Stimulated activated CD8-positive, alpha-beta memory T cell treated with anti-CD3 and anti-CD28 coated beads, Interleukin-15, amount 100 ng/mL, for 24 hours (primary cell): Measurements from ENCODE around the gene C19orf81.

Source experiments
- DNase-seq: peaks from one replicate; pipeline ENCODE4 v3.0.0-alpha.2; 2020; ENCODE audit warnings: low read depth

C19orf81 gene

GRCh38 chr19:50629801-50630200, 19.4 kb upstream of the C19orf81 start:
- DNase-seq, result no peak

- no peak for DNase-seq
These were observed 17.0 kb upstream of the C19orf81 start for GRCh38 chr19:50632151-50632835.

GRCh38 chr19:50633359-50633758, 15.9 kb upstream of the C19orf81 start:
- no peak for DNase-seq

- DNase-seq, result no peak
These were observed 15.3 kb upstream of the C19orf81 start for GRCh38 chr19:50633973-50634372.

- DNase-seq, result no peak
These were observed 12.7 kb upstream of the C19orf81 start for GRCh38 chr19:50636317-50637085.

- DNase-seq, result no peak
These were observed 10.6 kb upstream of the C19orf81 start for GRCh38 chr19:50638600-50638999.

- DNase-seq, result no peak
These were observed 9.8 kb upstream of the C19orf81 start, which contains the start of gene SYT3 for GRCh38 chr19:50639121-50640112. Gene SYT3 (minus strand): TSS chr19:50639881. CDS start chr19:50637411, 2,470 bp downstream.

GRCh38 chr19:50640368-50640767, 8.9 kb upstream of the C19orf81 start:
- no peak for DNase-seq

- DNase-seq, result no peak
These were observed 4.8 kb upstream of the C19orf81 start for GRCh38 chr19:50644315-50644915.

- DNase-seq, result no peak
These were observed 4.1 kb upstream of the C19orf81 start for GRCh38 chr19:50645107-50645506.

GRCh38 chr19:50646074-50646807, 3.0 kb upstream of the C19orf81 start:
- no peak for DNase-seq

- DNase-seq, result no peak
These were observed 1.2 kb upstream of the C19orf81 start for GRCh38 chr19:50647879-50648615.

GRCh38 chr19:50648659-50649058, 586 bp upstream of the C19orf81 start:
- DNase-seq, result no peak

- DNase-seq, result no peak
These were observed 1.9 kb downstream of the C19orf81 start for GRCh38 chr19:50651174-50651573.

GRCh38 chr19:50652722-50653121, 3.5 kb downstream of the C19orf81 start:
- DNase-seq, result no peak

GRCh38 chr19:50654882-50655281, 5.6 kb downstream of the C19orf81 start:
- DNase-seq, result no peak

GRCh38 chr19:50657222-50657669, 8.0 kb downstream of the C19orf81 start:
- no peak for DNase-seq

GRCh38 chr19:50657712-50658440, 8.6 kb downstream of the C19orf81 start:
- DNase-seq, result peak; percentile 75
